GM19324 (cell line): ENCODE measurements around the gene CYBA.

Experiments
- ATAC-seq: cut with Tn5 transposase; IDR thresholded peaks from one replicate; pipeline ENCODE4 v1.9.1; 2021; ENCODE audit warnings: mild to moderate bottlenecking, moderate library complexity; ENCODE audit not compliant: unreplicated experiment, low FRiP score

The CYBA gene

DNA sequence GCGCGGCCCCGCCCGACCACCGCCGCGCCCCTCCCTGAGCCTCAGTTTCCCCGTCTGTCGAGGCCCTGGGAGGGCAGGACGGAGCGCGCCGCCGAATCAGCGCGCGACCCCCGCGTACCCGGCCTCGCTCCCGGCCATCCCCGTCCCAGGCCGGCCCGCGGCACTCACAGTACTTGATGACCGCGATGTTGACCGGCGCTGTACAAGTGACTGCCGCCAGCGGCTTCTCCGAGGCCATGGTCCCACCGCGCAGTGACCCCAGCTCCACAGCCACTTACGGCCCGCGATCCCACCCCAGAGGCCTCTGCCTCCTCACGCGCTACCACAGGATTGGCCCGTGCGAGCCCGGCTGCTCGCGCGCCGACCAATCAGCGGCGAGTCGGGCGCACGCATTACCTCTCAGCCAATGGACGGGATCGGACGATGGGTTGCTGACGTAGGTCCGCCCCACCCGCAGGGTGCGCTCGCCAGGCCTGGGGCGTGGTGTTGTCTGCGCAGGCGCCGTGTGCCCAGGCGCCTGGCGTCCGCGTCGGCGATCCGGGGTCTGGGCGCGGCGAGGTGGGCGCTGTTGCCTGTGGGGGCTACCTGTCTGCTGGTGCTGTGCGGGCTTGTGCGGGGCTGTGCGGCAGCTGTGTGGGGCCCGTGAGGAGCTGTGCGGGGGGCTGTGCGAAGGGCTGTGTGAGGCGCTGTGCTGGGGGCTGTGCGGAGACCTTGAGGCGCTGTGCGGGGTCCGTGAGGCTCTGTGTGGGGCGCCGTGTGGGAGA is 12.2 kb upstream of the CYBA start, which contains the start of gene MVD:
MVD (minus strand) TSS at position 249 of the 764 bp plus-strand sequence; CDS start at position 238, 11 bp downstream.
- ATAC-seq: peak; percentile 98

DNA sequence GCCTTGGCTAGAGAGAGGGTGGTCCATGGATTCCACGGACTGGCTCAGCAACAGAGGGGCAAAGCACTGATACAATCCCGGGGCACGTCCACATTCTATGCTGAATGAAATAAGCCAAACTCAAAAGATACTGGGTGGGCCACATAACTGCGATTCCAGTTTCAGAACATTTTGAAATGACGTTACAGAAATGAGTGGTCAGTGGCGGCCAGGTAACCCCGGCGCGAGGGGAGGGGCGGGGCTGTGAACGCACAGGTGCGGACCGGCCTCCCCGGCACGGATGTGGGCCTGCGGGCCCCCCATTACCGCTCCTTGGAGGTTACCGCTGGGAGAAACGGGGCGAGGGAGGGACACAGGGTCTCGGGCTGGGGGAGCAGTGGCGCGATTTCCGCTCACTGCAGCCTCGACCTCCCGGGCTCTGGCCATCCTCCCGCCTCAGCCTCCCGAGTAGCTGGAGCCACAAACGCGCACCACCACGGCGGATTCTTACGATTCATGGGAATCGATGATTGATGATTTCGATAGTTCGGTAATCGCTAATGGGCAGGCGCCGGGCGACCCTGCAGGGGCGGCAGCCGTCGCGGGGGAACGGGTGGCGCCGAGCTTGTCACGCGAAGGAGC is 11.5 kb upstream of the CYBA start:
- ATAC-seq: no peak

DNA sequence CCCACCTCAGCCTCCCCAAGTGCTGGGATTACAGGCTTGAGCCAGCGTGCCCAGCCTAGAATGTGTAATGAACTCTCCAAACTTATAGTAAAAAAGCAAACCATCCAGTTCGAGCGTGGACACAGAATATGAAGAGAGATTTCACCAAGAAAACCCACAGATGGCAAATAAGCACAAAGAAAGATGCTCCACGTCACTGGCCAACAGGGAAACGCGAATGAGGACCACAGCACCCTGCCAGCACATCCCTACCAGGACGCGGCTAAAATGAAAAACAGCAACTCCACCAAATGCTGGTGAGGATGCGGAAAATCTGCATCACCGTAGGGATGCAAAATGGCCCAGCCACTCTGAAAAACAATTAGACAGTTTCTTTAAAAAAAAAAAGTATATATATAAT is 10.6 kb upstream of the CYBA start:
- no peak for ATAC-seq

DNA sequence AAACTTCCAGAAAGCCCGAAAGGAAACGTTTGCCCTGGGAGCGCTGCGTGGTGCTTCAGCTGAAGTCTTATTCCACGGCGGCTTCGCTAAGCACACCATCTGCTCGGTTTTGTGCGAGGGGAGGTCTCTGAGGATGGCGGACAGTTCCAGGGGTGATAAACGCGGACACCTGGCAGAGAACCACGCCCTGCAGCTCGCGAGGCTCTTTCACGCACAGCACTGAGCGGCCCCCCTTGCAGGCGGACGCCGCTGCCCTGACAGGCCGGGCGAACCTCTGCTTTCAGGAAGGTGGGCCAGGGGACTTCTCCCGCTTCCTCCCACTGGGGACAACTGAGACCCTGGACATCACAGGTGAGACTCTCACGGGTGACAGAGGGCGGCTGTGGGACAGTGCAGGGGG is 8.3 kb upstream of the CYBA start:
- ATAC-seq: no peak

DNA sequence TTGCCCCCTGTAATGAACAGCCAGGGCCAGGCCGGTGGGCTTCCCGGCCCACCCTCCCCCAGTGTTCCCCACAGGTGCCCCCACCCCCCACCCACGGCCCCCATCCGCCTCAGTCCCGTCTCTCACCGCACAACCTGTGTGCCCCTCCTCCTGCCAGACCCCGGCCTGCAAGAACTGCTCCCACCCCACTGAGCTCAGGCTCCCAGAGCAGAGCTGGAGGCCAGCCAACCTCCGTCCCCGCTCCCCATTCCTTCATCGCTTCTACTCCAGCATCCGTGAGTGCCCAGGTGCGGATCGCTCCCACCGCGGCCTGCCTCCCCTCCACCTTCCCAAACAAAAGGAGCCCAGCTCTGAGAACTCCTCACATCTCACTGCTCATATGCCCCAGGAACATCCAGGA is 7.9 kb upstream of the CYBA start:
- no peak for ATAC-seq

DNA sequence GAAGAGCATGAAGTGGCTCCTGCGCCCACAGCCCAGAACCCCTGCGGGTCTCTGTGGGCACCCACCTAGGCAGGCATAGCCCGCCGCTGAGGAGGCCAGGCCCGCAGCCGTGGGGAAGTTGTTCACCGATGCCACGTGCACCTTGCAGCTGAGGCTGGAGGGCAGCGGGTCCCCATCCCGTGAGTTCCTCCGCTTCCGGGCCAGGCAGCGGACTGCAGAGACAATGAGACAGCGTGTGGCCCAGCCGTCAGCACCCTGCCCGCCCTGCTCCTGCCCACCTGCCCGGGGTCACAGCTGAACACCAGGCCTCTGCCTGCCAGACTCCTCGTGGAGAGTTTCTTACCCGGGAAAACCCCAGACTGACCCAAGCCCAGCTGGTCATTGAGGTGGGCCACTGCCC is 6.5 kb upstream of the CYBA start:
- no peak for ATAC-seq

DNA sequence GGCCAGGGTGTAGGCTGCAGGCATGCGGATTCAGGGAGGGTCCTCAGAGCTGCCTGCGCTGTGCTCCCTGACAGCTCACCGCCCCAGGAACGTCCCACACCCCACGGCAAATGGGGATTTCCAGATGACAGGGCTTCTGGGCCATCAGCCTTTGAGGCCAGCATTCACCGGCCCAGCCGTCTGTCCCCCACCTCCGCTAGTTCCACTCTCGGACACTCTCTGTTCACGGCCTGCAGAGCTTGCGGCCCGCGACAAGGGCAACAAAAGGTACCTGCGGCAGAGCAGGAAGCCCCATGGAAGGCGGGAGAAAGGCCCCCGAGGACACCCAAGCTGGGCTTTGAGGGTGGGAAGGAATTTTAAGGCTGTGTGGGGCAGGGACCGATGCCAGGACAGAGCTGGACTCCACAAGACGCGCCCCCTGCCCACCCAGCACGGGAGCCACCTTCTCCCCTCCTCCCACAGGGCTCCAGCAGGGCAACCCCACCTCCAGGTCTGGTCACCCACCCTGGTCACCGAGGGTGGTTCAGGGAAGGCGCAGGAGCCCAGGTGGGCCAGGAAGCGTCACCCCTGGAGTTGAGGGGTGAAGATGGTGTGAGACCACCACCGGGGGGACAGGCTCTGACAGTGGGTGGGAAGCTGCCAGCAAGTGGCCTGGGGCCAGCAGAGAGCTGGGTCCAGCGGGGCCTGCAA is 5.6 kb upstream of the CYBA start:
- no peak for ATAC-seq

DNA sequence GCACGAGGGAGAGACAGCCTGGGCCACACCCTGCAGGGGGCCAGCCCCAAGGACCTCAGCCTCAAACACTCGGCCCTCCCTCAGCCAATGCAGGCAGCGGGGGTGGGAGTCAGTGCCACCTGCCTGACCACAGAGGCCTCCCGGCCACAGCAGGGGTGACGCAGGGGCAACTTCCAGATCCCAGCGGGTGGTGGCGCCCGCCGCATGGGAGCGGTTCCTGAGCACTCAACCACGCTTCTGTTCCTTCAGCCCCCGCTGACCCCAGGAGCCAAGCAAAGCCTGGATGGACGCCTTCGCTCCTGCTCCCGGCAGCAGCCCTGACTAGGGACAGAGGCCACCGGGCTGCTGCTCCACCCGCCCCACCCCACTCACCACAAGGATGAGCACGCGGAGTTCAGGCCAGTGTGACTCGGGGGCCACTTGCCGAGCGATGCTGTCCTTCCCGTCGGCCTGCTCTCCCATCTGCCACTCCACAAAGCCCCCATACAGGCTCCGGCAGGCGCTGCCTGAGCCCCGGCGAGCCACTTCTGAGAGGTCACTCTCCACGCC is 5.0 kb upstream of the CYBA start:
- ATAC-seq: no peak

DNA sequence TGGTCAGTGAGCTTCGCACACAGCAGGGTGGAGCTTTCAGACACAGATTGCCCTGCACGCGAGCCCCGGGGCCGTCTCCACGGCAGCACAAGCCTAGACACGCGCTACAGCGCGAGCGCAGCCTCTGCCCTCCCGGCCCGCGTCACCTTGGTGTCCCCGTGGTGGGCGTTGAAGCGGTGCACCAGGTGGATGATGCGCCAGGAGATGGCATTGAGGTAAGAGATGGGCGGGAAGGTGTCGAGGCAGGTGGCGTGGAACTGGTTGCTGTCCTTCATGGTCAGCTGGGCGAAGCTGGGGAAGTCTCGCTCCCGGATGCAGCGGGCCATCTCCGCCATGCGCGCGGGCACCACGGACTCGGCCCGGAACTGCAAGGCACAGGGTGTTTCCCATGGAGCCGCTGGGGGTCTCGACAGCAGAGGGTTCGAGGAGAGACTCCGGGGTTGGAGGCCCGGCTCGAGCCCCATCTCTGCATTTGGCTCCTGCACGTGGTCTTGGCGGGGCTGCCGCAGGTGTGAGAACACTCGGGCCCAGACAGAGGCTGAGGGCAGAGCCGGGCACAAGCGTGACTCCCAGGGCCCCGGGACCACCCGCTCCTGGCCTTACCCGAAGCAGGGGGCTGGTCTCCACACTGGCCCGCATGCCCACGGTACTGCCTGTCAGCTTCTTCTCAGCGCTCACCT is 4.3 kb upstream of the CYBA start:
- no peak for ATAC-seq

DNA sequence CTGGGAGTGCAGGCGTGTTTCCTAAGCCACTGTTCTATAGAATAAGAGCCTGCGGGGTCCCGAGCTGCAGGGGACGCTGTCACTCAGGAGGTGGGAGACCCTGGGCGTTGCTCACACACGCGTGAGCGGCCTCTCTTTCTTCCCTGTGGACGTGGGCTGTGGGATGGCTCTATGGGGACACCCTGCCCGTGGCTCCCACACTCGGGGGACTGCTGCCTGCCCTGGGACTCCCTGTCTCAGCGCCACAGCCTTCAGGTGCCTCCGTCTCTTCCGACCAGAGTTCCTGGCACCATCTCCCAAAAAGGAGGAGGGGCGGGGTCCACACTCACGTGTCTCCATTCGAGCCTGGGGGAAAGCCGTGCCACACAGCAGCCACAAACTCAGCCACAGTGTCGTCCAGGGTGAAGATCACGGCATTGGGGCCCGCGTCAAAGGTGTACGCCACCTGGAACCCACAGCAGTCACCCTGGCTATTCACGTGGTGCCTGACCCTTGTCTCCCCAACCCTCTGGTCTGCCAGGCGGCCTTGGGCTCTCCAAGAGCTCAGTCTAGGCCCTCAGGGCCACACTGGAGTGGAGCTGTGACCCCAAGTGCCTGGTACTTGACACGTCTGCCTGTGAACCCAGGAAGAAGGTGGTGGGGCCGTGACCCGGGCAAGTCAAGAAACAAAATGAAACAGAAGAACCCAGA is 3.7 kb upstream of the CYBA start:
- ATAC-seq: no peak

DNA sequence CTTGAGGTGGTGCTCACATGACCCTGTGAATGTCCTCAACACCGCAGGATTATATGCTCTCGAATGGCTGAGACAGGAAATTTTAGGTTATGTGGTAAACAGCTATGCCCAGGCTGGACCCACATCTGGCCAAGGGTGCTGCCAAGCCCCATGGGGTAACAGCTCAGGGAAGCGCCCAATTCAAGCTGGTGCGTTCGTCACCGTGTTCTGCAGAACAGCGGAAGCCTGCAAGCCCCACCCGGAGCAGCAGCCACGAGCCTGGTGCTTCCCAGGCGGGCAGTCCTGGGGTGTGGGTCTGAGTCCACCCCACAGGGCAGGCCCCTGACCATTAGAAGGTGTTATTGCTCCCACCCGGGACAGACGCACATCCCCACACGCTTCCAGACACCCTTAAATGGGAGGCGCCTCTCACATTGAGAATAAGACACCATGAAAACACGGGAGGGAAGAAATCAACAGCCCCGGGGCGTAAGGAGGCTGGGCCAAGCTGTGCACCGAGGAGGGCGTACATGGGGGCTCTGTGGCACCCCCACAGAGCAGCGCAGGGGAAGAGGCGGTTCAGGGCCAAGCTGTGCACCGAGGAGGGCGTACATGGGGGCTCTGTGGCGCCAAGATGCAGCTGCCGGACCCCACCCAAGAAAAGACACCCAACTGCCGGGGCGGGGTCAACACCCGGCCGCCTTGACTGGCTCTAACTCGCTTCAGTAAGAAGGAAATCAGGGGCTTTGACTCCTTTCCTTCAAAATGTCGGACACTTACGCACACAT is 2.9 kb upstream of the CYBA start:
- ATAC-seq: no peak

DNA sequence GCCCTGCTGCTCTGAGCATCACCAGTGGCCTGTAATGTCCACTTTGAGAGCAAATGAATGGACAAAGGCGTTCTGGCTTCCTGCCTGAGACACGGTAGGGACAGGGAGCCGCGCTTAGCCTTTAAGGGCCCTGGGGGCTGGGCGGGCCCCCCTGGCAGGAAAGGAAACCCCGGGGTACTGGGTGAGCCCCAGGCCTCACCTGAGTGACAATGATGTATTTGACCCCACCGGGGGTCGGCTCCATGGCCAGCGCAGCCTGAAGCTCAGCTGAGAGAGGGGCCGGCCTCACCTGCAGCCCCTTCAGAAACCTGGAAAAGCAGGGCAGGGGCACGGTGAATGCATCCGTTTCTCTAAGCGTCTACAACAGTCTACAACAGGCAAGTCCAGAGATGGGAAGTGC is 2.2 kb upstream of the CYBA start:
- ATAC-seq: no peak

DNA sequence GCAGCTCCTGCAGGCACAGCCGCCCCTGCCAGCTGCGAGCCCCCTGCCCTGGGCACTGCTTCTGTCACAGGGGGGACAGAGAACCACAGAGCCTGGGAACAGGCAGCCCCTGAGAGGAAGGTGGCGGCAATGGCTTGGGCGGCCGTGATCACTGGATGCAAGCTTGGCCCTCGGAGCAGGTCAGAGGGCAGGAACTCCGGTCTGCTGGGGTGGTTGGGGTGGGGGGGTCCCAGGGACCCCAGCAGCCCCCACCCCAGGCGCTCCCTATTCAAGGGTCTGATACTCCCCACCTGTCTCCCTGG is 1.9 kb upstream of the CYBA start:
- no peak for ATAC-seq

DNA sequence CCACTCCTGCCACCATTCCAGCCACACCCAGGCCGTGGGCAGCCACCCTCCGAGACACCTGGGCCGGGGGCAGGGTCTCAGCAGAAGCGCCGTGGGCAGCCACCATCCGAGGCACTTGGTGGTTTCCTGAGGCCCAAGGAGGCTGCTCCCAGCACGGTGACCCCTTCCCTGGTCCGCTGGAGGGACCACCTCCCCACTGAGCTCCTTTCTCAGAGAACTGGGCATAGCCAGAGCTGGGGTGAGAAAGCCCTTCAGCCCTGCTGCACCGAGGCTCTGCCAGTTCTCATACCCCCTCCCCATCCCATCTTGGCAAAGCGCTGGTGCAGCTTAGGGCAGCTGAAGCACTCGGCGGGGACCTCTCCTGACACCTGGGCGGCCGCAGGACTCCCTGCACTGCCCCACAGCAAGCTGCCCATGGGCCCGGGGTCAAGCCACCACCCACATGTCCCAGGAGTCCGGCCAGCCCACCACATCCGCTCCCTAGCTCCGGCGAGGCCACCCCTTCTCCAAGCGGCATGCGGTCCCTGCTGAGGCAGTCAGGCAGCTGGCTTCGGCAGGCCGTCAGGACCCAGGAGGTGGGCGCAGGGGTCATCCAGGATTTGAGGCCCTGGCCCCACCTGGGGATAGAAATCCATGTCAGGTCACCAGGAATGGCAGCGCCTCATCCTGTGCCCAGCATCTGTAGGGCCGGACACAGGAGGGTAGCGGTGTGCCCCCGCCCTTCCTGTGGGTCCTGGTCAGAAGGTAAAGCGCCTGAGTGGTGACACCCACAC is 1.3 kb upstream of the CYBA start:
- ATAC-seq: no peak

DNA sequence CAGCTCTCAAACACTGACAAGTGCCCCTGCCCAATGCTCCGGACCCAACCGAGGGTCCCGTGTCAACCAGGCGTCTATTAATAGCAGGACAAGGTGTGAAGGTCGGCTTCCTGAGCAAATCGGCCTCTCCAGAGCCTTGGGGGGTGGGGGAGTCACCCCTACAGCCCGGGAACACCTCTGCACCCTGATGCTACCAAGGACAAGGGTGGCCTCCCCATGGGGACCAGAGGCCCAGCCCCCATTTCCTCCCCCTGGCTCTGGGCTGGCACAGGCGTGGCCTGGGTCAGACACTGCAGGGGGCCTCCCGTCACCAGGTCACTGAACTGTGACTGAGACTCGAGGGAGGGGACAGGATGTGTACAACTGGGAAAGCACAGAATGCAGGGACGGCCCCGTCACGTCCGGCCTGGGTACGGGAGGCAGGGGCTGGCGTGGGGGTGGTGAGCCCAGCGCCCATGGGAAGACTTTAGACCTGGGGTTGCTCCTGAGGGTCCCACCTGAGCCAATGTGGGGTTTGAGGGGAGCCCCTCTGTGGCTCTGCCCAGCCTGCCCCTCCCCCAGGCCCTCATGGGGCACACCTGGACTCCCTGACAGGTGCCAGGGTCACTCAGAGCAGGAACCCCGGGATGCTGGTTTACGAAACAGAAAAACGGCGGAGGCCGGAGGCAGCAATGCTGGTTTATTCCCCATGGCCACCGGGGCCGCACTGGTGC is 579 bp upstream of the CYBA start:
- ATAC-seq: peak; percentile 64

DNA sequence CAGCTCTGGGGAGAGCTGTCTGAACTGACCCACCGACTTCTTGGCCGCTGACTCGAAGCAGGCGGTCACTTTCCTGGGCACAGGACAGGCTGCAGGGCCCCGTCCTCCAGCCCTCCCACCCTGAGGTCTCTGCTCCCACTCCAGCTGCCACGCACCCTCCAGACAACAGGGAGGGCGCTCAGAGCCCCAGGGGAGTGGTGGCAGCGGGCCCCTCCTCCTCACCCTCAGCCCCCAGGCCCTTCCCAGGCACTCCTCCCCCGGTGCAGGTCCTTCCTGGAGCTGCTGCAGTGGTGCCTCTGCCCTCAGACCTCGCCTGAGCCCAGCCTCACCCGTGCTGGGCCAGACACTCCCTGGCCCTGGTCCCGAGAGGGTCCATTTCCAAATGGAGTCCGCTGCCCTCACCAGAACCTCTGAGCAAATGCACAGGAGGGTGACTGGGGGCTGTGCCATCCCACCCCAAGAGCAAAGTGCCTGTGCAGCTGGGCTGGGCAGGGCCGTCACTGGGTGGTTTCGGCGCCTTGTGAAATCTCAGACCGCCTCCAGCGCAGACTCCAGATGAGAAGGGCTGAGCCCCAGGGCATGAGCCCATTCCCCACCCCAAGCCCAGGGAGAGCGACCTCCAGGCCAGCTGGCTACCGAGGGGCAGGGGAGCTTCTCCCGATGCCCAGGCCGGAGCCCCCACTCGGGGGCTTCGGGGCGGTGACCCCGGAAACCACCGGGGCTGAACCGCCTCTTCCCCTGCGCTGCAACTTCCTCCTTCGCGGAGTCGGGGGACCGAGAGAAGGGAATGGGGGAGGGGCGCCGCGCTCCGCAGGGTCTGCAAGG is 717 bp downstream of the CYBA start:
- peak; percentile 20 for ATAC-seq

DNA sequence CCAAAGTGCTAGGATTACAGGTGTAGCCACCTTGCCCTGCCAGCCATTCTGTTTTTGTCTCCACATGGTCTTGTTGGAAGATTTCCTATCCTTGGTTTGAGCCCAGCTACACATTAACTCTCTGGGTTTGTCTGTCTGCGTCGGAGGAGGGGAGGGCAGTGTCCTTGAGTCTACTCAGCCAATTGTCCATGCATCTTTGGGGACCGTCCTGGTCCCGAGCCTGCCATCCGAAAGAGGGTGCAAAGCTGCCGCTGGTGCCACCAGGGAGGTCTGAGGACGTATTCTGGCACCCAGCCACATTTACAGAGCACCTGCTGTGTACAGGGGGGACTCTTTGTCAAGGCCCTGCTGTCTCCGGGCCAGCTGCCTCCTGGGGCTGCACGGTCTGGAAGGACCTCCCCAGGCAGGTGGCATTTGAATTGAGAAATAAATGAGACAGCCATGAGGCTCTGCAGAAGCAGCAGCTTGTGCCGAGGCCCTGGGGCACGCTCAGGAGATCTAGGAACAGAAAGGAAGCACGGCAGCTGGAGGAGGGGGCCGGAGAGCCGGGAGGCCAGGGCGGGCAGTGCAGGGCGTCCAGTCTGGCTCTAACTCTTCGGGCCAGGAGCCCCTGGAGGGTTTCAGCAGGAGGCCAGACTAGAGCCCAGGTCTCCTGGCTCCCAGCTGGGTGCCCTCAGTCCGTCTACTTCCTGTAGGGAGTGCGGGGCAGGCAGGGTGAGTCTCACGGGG is 1.5 kb downstream of the CYBA start:
- no peak for ATAC-seq
